Measurements from ENCODE around the gene CD2BP2. TPM values are rescaled to one million over a fixed set of nuclear protein-coding genes. Genes with fewer than 3 reads are reported as not detected.
A peak's percentile ranks its signal among the peaks of the same experiment; 100 is the strongest.

Gene CD2BP2
- total and polyA plus RNA-seq, 9 of the 15 experiments (the other 6 are each of a cell fraction or from before 2014, with no cell fraction given), result 3.9 to 51.1 (median 32.8) TPM

GRCh38 chr16:30355144-30355953 is at the start of gene CD2BP2 (continued):
- TF ChIP-seq, protein P1, sequence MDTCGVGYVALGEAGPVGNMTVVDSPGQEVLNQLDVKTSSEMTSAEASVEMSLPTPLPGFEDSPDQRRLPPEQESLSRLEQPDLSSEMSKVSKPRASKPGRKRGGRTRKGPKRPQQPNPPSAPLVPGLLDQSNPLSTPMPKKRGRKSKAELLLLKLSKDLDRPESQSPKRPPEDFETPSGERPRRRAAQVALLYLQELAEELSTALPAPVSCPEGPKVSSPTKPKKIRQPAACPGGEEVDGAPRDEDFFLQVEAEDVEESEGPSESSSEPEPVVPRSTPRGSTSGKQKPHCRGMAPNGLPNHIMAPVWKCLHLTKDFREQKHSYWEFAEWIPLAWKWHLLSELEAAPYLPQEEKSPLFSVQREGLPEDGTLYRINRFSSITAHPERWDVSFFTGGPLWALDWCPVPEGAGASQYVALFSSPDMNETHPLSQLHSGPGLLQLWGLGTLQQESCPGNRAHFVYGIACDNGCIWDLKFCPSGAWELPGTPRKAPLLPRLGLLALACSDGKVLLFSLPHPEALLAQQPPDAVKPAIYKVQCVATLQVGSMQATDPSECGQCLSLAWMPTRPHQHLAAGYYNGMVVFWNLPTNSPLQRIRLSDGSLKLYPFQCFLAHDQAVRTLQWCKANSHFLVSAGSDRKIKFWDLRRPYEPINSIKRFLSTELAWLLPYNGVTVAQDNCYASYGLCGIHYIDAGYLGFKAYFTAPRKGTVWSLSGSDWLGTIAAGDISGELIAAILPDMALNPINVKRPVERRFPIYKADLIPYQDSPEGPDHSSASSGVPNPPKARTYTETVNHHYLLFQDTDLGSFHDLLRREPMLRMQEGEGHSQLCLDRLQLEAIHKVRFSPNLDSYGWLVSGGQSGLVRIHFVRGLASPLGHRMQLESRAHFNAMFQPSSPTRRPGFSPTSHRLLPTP (IDR thresholded peaks at IDR 0.05; ENCODE audit: borderline replicate concordance, extremely low read depth, insufficient read length), result no peak
- TF ChIP-seq, protein P2, sequence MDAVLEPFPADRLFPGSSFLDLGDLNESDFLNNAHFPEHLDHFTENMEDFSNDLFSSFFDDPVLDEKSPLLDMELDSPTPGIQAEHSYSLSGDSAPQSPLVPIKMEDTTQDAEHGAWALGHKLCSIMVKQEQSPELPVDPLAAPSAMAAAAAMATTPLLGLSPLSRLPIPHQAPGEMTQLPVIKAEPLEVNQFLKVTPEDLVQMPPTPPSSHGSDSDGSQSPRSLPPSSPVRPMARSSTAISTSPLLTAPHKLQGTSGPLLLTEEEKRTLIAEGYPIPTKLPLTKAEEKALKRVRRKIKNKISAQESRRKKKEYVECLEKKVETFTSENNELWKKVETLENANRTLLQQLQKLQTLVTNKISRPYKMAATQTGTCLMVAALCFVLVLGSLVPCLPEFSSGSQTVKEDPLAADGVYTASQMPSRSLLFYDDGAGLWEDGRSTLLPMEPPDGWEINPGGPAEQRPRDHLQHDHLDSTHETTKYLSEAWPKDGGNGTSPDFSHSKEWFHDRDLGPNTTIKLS (IDR thresholded peaks at IDR 0.05; ENCODE audit: borderline replicate concordance, low read depth), result no peak; the same call in 1 of the 2 replicates
- TF ChIP-seq ZNF717 (CRISPR knock-in tag; IDR thresholded peaks at IDR 0.05) (0 out of 2 replicates have a peak, but pooled peaks have one; percentile 65), MBD2 (IDR thresholded peaks at IDR 0.05; ENCODE audit: borderline replicate concordance, low read depth) (peak; percentile 64; the same call in 1 of the 2 replicates), ZNF232 (CRISPR knock-in tag; IDR thresholded peaks at IDR 0.05) (peak; percentile 78; the same call in 1 of the 2 replicates), THRA (IDR thresholded peaks at IDR 0.05) (no peak), CXXC5 (CRISPR knock-in tag; IDR thresholded peaks at IDR 0.05) (peak; percentile 96), GABPA (tag; conservative IDR thresholded peaks at IDR 0.05; ENCODE audit: low read depth) (peak; percentile 100), FOXK1 (CRISPR knock-in tag; IDR thresholded peaks at IDR 0.05; ENCODE audit: borderline replicate concordance) (peak; percentile 87; the same call in 1 of the 2 replicates), POLR2AphosphoS5 (IDR thresholded peaks at IDR 0.05; ENCODE audit: control insufficient read depth, insufficient read depth, low read depth, low read length) (peak; percentile 77), PCBP1 (IDR thresholded peaks at IDR 0.05; ENCODE audit: low read depth, low read length, poor library complexity, severe bottlenecking) (peak; percentile 16)
- TF ChIP-seq, protein P3, sequence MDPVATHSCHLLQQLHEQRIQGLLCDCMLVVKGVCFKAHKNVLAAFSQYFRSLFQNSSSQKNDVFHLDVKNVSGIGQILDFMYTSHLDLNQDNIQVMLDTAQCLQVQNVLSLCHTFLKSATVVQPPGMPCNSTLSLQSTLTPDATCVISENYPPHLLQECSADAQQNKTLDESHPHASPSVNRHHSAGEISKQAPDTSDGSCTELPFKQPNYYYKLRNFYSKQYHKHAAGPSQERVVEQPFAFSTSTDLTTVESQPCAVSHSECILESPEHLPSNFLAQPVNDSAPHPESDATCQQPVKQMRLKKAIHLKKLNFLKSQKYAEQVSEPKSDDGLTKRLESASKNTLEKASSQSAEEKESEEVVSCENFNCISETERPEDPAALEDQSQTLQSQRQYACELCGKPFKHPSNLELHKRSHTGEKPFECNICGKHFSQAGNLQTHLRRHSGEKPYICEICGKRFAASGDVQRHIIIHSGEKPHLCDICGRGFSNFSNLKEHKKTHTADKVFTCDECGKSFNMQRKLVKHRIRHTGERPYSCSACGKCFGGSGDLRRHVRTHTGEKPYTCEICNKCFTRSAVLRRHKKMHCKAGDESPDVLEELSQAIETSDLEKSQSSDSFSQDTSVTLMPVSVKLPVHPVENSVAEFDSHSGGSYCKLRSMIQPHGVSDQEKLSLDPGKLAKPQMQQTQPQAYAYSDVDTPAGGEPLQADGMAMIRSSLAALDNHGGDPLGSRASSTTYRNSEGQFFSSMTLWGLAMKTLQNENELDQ (CRISPR knock-in tag; IDR thresholded peaks at IDR 0.05; ENCODE audit: borderline replicate concordance), result peak; percentile 23; the same call in 1 of the 2 replicates
- TF ChIP-seq, protein P4, sequence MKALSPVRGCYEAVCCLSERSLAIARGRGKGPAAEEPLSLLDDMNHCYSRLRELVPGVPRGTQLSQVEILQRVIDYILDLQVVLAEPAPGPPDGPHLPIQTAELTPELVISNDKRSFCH (CRISPR knock-in tag; IDR thresholded peaks at IDR 0.05), result no peak
- TF ChIP-seq, protein P4 (tag; IDR thresholded peaks at IDR 0.05), result peak; percentile 64
- TF ChIP-seq, protein P5, sequence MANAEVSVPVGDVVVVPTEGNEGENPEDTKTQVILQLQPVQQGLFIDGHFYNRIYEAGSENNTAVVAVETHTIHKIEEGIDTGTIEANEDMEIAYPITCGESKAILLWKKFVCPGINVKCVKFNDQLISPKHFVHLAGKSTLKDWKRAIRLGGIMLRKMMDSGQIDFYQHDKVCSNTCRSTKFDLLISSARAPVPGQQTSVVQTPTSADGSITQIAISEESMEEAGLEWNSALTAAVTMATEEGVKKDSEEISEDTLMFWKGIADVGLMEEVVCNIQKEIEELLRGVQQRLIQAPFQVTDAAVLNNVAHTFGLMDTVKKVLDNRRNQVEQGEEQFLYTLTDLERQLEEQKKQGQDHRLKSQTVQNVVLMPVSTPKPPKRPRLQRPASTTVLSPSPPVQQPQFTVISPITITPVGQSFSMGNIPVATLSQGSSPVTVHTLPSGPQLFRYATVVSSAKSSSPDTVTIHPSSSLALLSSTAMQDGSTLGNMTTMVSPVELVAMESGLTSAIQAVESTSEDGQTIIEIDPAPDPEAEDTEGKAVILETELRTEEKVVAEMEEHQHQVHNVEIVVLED (CRISPR knock-in tag; IDR thresholded peaks at IDR 0.05), result peak; percentile 54
